Lower leg skin (tissue), 3 donors: ENCODE measurements around the gene OXTR.

Source experiments
- POLR2A ChIP-seq, 2 donors: fragments of 450-650 bp; IDR thresholded peaks; one replicate each; pipeline ENCODE4 v1.6.1; 2016 to 2017; ENCODE audit warnings: antibody characterized with exemption in 2 of 2, mild to moderate bottlenecking in 1 of 2, moderate library complexity in 1 of 2
- TF ChIP-seq, protein P1 (sequence below), 3 donors: fragments of 450-650 bp; IDR thresholded peaks; one replicate each; pipeline ENCODE4 v1.5.1; 2016; ENCODE audit warnings: antibody characterized with exemption in 3 of 3, mild to moderate bottlenecking in 3 of 3, moderate library complexity in 2 of 3

GRCh38 chr3:8712908-8713255 lies 56.5 kb downstream of the OXTR start:
- TF ChIP-seq, protein P1, sequence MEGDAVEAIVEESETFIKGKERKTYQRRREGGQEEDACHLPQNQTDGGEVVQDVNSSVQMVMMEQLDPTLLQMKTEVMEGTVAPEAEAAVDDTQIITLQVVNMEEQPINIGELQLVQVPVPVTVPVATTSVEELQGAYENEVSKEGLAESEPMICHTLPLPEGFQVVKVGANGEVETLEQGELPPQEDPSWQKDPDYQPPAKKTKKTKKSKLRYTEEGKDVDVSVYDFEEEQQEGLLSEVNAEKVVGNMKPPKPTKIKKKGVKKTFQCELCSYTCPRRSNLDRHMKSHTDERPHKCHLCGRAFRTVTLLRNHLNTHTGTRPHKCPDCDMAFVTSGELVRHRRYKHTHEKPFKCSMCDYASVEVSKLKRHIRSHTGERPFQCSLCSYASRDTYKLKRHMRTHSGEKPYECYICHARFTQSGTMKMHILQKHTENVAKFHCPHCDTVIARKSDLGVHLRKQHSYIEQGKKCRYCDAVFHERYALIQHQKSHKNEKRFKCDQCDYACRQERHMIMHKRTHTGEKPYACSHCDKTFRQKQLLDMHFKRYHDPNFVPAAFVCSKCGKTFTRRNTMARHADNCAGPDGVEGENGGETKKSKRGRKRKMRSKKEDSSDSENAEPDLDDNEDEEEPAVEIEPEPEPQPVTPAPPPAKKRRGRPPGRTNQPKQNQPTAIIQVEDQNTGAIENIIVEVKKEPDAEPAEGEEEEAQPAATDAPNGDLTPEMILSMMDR (IDR thresholded peaks at IDR 0.05), result no peak
- TF ChIP-seq POLR2A (IDR thresholded peaks at IDR 0.05), result no peak
